Gastrocnemius medialis (tissue), 4 donors: ENCODE results near the gene TYW5. TPM values are rescaled to one million over a fixed set of nuclear protein-coding genes. Genes with fewer than 3 reads are reported as not detected.

Experiments used
- ATAC-seq, 2 donors: fragments of 150-250 bp; one replicate each; pipeline ENCODE4 v1.9.1; 2016
- DNase-seq, 2 donors: peaks; one replicate each; pipeline ENCODE4 v3.0.0-alpha.2; 2019
- H3K27ac ChIP-seq, 4 donors: fragments of 200-600 bp; sonication (generic); 1 replicate in 1 of 4; 2 replicates in 3 of 4; pipeline ENCODE4 v1.5.1; 2016 to 2018; ENCODE audit warnings: mild to moderate bottlenecking in 2 of 4, moderate library complexity in 1 of 4
- H3K27me3 ChIP-seq, 3 donors: fragments of 200-600 bp; sonication (generic) in 2 of 3; 1 replicate in 1 of 3; 2 replicates in 2 of 3; pipeline versions ENCODE4 v1.5.1 to v1.6.0; 2016 to 2019; ENCODE audit warnings: mild to moderate bottlenecking in 1 of 3, moderate library complexity in 1 of 3
- H3K36me3 ChIP-seq, 2 donors: fragments of 200-600 bp; sonication (generic) in 1 of 2; one replicate each; pipeline ENCODE4 v1.5.1; 2017 to 2018
- H3K4me1 ChIP-seq, 2 donors: fragments of 200-600 bp; sonication (generic) in 1 of 2; one replicate each; pipeline ENCODE4 v1.5.1; 2016 to 2017; ENCODE audit warnings: mild to moderate bottlenecking in 2 of 2
- H3K4me3 ChIP-seq, 4 donors: fragments of 200-600 bp; sonication (generic) in 3 of 4; 1 replicate in 1 of 4; 2 replicates in 3 of 4; pipeline ENCODE4 v1.5.1; 2016 to 2019; ENCODE audit warnings: mild to moderate bottlenecking in 2 of 4
- H3K9me3 ChIP-seq, 3 donors: fragments of 200-600 bp; sonication (generic) in 2 of 3; 1 replicate in 1 of 3; 2 replicates in 2 of 3; pipeline ENCODE4 v1.5.1; 2016 to 2019
- POLR2A ChIP-seq, 2 donors: fragments of 450-650 bp; IDR thresholded peaks; one replicate each; pipeline ENCODE4 v1.6.1; 2017; ENCODE audit warnings: antibody characterized with exemption in 2 of 2, mild to moderate bottlenecking in 2 of 2, moderate library complexity in 2 of 2
- in situ Hi-C, 4 donors: fragments of 200-750 bp; cut with MboI; loops; one replicate each; pipeline versions ENCODE4 v1.15.0 to v1.8.0; 2017; ENCODE audit warnings: low sequenced_read_pairs in 4 of 4
- intact Hi-C: fragments of 100-400 bp; cut with DNase I; formaldehyde crosslinking; loops from one replicate; pipeline ENCODE4 v1.15.1; 2023; ENCODE audit warnings: low total_unique reads
- total RNA-seq, 4 donors: library from RNA; depleted of rRNA; stranded (reverse); fragments of >200 nt; gene quantifications; one replicate each; pipeline versions ENCODE4 v1.1.0 to v1.2.3, GENCODE V29; 2016
- TF ChIP-seq, protein P1 (sequence below), 5 experiments: fragments of 450-650 bp in 3 of 5; fragments of 200-600 bp in 2 of 5; sonication (generic) in 2 of 5; IDR thresholded peaks in 4 of 5; conservative IDR thresholded peaks in 1 of 5; 1 replicate in 4 of 5; 2 replicates in 1 of 5; pipeline ENCODE4 v1.5.1; 2016 to 2019; ENCODE audit warnings: antibody characterized with exemption in 5 of 5, mild to moderate bottlenecking in 3 of 5, moderate library complexity in 3 of 5

TYW5 gene
- total RNA-seq, 4 donors from 2014 or later, result 1.7 to 4.5 (median 3.8) TPM

DNA sequence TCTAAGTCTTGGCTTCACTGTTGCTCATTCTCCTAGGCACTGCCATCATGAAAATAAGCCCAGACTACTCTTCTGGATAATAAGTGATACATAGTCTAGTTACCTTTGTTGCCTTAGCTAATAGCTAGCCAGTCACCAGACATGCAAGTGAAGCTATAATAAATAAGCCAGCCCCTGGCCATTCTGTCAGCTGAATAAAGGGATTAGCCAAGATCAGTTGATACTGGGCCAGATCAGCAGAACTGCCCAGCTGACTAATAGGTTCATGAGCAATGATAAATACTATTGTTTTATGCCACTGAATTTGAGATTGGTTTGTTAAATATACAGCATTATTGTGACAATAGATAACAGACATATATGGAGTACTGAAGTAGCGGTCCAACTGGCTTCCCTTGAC lies 52.2 kb downstream of the TYW5 start:
- H3K4me3 ChIP-seq, result no peak overlapping the region
- TF ChIP-seq, protein P1, sequence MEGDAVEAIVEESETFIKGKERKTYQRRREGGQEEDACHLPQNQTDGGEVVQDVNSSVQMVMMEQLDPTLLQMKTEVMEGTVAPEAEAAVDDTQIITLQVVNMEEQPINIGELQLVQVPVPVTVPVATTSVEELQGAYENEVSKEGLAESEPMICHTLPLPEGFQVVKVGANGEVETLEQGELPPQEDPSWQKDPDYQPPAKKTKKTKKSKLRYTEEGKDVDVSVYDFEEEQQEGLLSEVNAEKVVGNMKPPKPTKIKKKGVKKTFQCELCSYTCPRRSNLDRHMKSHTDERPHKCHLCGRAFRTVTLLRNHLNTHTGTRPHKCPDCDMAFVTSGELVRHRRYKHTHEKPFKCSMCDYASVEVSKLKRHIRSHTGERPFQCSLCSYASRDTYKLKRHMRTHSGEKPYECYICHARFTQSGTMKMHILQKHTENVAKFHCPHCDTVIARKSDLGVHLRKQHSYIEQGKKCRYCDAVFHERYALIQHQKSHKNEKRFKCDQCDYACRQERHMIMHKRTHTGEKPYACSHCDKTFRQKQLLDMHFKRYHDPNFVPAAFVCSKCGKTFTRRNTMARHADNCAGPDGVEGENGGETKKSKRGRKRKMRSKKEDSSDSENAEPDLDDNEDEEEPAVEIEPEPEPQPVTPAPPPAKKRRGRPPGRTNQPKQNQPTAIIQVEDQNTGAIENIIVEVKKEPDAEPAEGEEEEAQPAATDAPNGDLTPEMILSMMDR (IDR thresholded peaks at IDR 0.05 in 4 of 5, conservative IDR thresholded peaks at IDR 0.05 in 1 of 5), result no peak
- TF ChIP-seq POLR2A (IDR thresholded peaks at IDR 0.05), result no peak
- ATAC-seq (no peak), DNase-seq (no peak)
- in situ Hi-C loops, result no loop called here
- no peaks in the 10 kb centered on the region for H3K27me3 ChIP-seq
- no peaks in the 10 kb centered on the region for H3K9me3 ChIP-seq
- H3K4me1 ChIP-seq, result no peaks in the 10 kb centered on the region
- no peaks in the 10 kb centered on the region for H3K36me3 ChIP-seq
- intact Hi-C loops, result no loop called here
- no peak overlapping the region for H3K27ac ChIP-seq

DNA sequence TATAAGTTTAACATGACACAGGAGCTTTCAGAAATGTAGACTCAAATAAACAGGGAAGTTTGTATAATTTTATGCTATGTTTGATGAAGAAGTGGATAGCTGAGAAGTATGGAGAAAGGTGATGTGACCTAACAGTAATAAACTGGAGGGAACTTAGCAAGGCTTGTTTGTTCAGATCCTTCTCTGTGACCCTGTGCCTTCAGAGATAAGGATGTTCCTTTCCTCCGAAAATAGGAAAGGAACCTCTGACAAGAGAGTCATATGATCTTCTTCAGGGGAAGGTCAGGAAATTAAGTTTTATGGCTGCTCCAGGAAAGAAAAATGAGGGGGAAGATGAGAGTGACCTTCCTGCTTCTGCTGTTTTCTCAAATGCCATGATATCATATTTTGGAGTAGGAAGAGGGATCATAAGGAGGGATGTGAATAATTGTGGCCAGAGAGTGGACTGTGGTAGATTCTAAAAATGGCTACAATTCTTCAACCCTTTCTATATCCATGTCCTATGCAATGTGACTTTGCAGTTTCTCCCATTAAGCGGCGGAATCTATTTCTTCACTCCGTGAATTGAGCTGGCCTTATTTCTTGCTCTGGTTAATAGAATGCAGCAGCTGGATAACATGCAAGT lies 52.7 kb downstream of the TYW5 start:
- in situ Hi-C loops, result no loop called here

DNA sequence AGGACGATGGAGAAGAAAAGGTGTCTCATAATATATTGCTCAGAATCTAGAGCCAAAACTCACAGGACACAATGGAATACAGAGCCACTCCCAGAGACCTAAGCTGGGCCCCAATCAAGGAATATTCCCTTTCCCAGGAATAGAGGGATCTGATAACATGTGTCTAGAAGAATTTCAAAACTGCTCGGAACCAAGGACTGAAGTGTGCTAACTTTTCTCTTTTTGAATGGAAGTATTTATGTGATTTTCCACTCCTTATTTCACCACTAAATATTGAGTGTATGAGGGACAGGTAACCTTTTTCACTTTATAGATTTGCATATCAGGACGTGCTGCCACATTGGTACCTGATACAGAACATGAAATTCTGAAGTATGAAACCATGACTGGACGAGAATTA lies 53.3 kb downstream of the TYW5 start:
- Histone ChIP-seq H3K4me3 (no peak overlapping the region), H3K27ac (no peak overlapping the region), H3K9me3 (no peaks in the 10 kb centered on the region), H3K27me3 (no peaks in the 10 kb centered on the region), H3K4me1 (no peaks in the 10 kb centered on the region), H3K36me3 (no peaks in the 10 kb centered on the region)
- in situ Hi-C loops, result no loop called here
- no peak for ATAC-seq
- intact Hi-C loops, result no loop called here
- DNase-seq, result no peak
- TF ChIP-seq POLR2A (IDR thresholded peaks at IDR 0.05), result no peak
- TF ChIP-seq, protein P1 (IDR thresholded peaks at IDR 0.05 in 4 of 5, conservative IDR thresholded peaks at IDR 0.05 in 1 of 5), result no peak

More for the DNA sequence above, 52.7 kb downstream of the TYW5 start:
- H3K27ac ChIP-seq, result no peak overlapping the region
- no peaks in the 10 kb centered on the region for H3K36me3 ChIP-seq
- ATAC-seq (no peak), DNase-seq (no peak)
- no peak overlapping the region for H3K4me3 ChIP-seq
- TF ChIP-seq, protein P1 (IDR thresholded peaks at IDR 0.05 in 4 of 5, conservative IDR thresholded peaks at IDR 0.05 in 1 of 5), result no peak
- TF ChIP-seq POLR2A (IDR thresholded peaks at IDR 0.05), result no peak
- no peaks in the 10 kb centered on the region for H3K4me1 ChIP-seq
- H3K27me3 ChIP-seq, result no peaks in the 10 kb centered on the region
- H3K9me3 ChIP-seq, result no peaks in the 10 kb centered on the region
- intact Hi-C loops, result no loop called here

DNA sequence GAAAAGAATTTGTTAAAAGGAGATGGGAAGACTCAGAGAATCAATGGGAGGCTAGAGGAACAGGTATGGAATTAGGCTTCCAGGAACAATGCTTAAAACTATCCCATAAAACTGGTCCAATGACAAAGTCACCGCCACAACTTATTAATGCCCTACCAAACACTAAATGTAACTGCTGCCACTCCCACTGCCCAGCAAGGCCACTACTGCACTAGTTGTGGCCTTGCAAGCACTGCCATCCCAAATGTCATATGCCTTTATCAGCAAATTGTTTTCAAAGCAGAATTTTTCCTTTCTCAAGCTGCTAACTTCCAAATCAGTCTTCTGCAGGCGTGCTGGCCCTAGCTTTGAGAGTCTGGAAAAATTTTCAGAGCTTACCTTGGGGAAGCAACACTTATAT lies 58.7 kb downstream of the TYW5 start:
- ATAC-seq, result no peak

More for the DNA sequence above, 58.7 kb downstream of the TYW5 start:
- Histone ChIP-seq H3K27ac (no peak overlapping the region), H3K27me3 (no peaks in the 10 kb centered on the region), H3K9me3 (no peaks in the 10 kb centered on the region), H3K36me3 (no peaks in the 10 kb centered on the region), H3K4me1 (no peaks in the 10 kb centered on the region), H3K4me3 (no peak overlapping the region)
- in situ Hi-C loops, result no loop called here
- DNase-seq, result no peak
- intact Hi-C loops, result no loop called here
- TF ChIP-seq, protein P1 (IDR thresholded peaks at IDR 0.05 in 4 of 5, conservative IDR thresholded peaks at IDR 0.05 in 1 of 5), result no peak
- TF ChIP-seq POLR2A (IDR thresholded peaks at IDR 0.05), result no peak
